SK-N-MC (cell line): ENCODE measurements around the gene AOC3.

Experiments used
- EZH2 ChIP-seq: fragments of 200-600 bp; sonication (generic); IDR thresholded peaks from one replicate; pipeline ENCODE4 v1.6.1; 2017; ENCODE audit warnings: antibody characterized with exemption
- FOXP2 ChIP-seq: optimal IDR thresholded peaks from 2 replicates; pipeline ENCODE3; 2011; ENCODE audit warnings: mild to moderate bottlenecking, moderate library complexity; ENCODE audit not compliant: insufficient read depth; ENCODE audit errors: extremely low read length, control extremely low read depth
- POLR2AphosphoS5 ChIP-seq: IDR thresholded peaks from 2 replicates; pipeline ENCODE4 v1.6.1; 2012; ENCODE audit warnings: mild to moderate bottlenecking, low read depth, low read length, borderline replicate concordance

- TF ChIP-seq EZH2 (no peak), POLR2AphosphoS5 (no peak), FOXP2 (no peak)
Measured at GRCh38 chr17:42814633-42815399, 36.2 kb upstream of the AOC3 start.
